A673 (cell line): ENCODE results near the gene ZBTB12. TPM values are rescaled to one million over a fixed set of nuclear protein-coding genes. Genes with fewer than 3 reads are reported as not detected.
"Not testable (repeated sequence)": the region's sequence is repeated elsewhere in the genome, so short reads cannot be mapped to it uniquely, and the experiment has no call there.

Source experiments
- BruUV-seq: library from RNA; stranded (reverse); fragments of 400-500 nt; replicated peaks from 2 replicates; lab custom pipeline; 2021; lab: Mats Ljungman, UMichigan
- CTCF ChIA-PET: fragments of 300-600 bp; sonication (Branson Sonifier 250); formaldehyde crosslinking; loops from one replicate; lab custom pipeline; 2022; ENCODE audit warnings: antibody characterized with exemption; lab: Charles Lee
- POLR2A ChIA-PET: fragments of 300-600 bp; sonication (Branson Sonifier 250); formaldehyde crosslinking; loops from one replicate; lab custom pipeline; 2022; ENCODE audit warnings: antibody characterized with exemption; ENCODE audit not compliant: low non-redundant PET; lab: Charles Lee
- DNase-seq: peaks from one replicate; pipeline ENCODE4 v3.0.0-alpha.2; 2015; ENCODE audit warnings: low spot score
- H3K27ac ChIP-seq: fragments of 200-600 bp; sonication (generic); 2 replicates; pipeline ENCODE4 v1.5.1; 2016; ENCODE audit warnings: mixed run types, low read depth, mild to moderate bottlenecking, mixed read lengths, antibody characterized with exemption, low read length; ENCODE audit not compliant: poor library complexity, severe bottlenecking
- H3K27me3 ChIP-seq: fragments of 200-600 bp; sonication (generic); replicated peaks from 2 replicates; pipeline ENCODE4 v1.6.1; 2017; ENCODE audit warnings: mixed run types, low read depth, mild to moderate bottlenecking, mixed read lengths, antibody characterized with exemption, low read length; ENCODE audit not compliant: insufficient read depth, poor library complexity
- H3K36me3 ChIP-seq: fragments of 200-600 bp; sonication (generic); 2 replicates; pipeline ENCODE4 v1.6.1; 2016; ENCODE audit warnings: mixed run types, mild to moderate bottlenecking, mixed read lengths, antibody characterized with exemption, low read length; ENCODE audit not compliant: insufficient read depth, poor library complexity, severe bottlenecking
- H3K4me1 ChIP-seq: fragments of 200-600 bp; sonication (generic); 2 replicates; pipeline ENCODE4 v1.6.1; 2017; ENCODE audit warnings: mixed run types, mild to moderate bottlenecking, mixed read lengths, antibody characterized with exemption, low read length; ENCODE audit not compliant: insufficient read depth, poor library complexity, severe bottlenecking
- H3K4me3 ChIP-seq: fragments of 200-600 bp; sonication (generic); 2 replicates; pipeline ENCODE4 v1.5.1; 2016; ENCODE audit warnings: low read depth, mixed run types, mild to moderate bottlenecking, mixed read lengths, low read length; ENCODE audit not compliant: poor library complexity, severe bottlenecking
- H3K9me3 ChIP-seq: fragments of 200-600 bp; sonication (generic); 2 replicates; pipeline ENCODE4 v1.6.1; 2016; ENCODE audit warnings: mixed run types, low read depth, mild to moderate bottlenecking, mixed read lengths, antibody characterized with exemption, low read length; ENCODE audit not compliant: poor library complexity, severe bottlenecking
- EZH2 ChIP-seq: fragments of 200-600 bp; sonication (generic); IDR thresholded peaks from 2 replicates; pipeline ENCODE4 v1.6.1; 2017; ENCODE audit warnings: borderline replicate concordance, low read depth, mild to moderate bottlenecking, mixed read lengths, antibody characterized with exemption, low read length; ENCODE audit not compliant: poor library complexity, severe bottlenecking
- intact Hi-C: fragments of 100-400 bp; cut with micrococcal nuclease; formaldehyde crosslinking; loops from one replicate; pipeline ENCODE4 v1.10.0; 2022; ENCODE audit not compliant: unreplicated experiment
- total RNA-seq: library from RNA; stranded (reverse); gene quantifications from 2 replicates; pipeline ENCODE4 v1.2.3, GENCODE V29; 2021
- TF ChIP-seq, protein P1 (sequence below): fragments of 300-800, 200-600 bp; sonication (generic); conservative IDR thresholded peaks from 2 replicates; pipeline ENCODE4 v1.5.1; 2017; ENCODE audit warnings: low read depth, mild to moderate bottlenecking, antibody characterized with exemption, low read length, moderate library complexity, mixed read lengths

The ZBTB12 gene
- total RNA-seq, 1 experiment from 2014 or later: 21.3 TPM

- POLR2A ChIA-PET: no interaction called here
- TF ChIP-seq EZH2: no peak
- TF ChIP-seq, protein P1, sequence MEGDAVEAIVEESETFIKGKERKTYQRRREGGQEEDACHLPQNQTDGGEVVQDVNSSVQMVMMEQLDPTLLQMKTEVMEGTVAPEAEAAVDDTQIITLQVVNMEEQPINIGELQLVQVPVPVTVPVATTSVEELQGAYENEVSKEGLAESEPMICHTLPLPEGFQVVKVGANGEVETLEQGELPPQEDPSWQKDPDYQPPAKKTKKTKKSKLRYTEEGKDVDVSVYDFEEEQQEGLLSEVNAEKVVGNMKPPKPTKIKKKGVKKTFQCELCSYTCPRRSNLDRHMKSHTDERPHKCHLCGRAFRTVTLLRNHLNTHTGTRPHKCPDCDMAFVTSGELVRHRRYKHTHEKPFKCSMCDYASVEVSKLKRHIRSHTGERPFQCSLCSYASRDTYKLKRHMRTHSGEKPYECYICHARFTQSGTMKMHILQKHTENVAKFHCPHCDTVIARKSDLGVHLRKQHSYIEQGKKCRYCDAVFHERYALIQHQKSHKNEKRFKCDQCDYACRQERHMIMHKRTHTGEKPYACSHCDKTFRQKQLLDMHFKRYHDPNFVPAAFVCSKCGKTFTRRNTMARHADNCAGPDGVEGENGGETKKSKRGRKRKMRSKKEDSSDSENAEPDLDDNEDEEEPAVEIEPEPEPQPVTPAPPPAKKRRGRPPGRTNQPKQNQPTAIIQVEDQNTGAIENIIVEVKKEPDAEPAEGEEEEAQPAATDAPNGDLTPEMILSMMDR: no peak
Observed at GRCh38 chr6:31935823-31936222, 33.9 kb upstream of the ZBTB12 start.

DNA sequence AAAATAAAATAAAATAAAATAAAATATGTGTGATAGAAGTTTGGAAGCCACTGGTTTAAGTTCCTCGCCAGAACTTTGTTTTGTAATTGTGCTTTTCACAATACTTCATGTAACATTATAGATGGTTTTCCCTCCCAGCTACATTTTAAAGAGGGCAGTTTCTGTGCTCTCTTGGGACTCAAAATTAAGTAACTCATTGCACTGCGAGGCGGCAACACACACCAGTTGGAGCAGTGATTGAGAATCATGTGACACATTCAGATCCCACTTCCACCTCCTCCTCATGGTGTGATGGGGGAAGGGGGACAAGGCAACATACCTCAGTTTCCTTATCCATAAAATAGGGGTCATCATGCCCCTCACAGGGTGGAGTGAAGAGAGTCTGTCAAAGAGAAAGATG, 33.1 kb upstream of the ZBTB12 start:
- Histone ChIP-seq H3K27me3 (no peaks in the 10 kb centered on the region), H3K36me3 (no peaks in the 10 kb centered on the region), H3K27ac (no peak overlapping the region), H3K9me3 (no peaks in the 10 kb centered on the region), H3K4me1 (no peaks in the 10 kb centered on the region), H3K4me3 (no peak overlapping the region)
- no peak for DNase-seq
- ChIA-PET POLR2A (no interaction called here), CTCF (no interaction called here)
- TF ChIP-seq, protein P1: no peak
- TF ChIP-seq EZH2: no peak
- intact Hi-C loops: no loop called here
- no TSS peak for BruUV-seq

More at GRCh38 chr6:31935823-31936222, 33.9 kb upstream of the ZBTB12 start:
- Histone ChIP-seq H3K27ac (no peak overlapping the region), H3K9me3 (no peaks in the 10 kb centered on the region), H3K4me3 (no peak overlapping the region), H3K36me3 (no peaks in the 10 kb centered on the region), H3K27me3 (no peaks in the 10 kb centered on the region), H3K4me1 (no peaks in the 10 kb centered on the region)
- CTCF ChIA-PET: interaction anchor here (0.6 kb wide), 1 partner anchor 310 kb away, joined by 3 read pairs; no protein-coding TSS in a partner anchor
- DNase-seq: no peak
- no TSS peak for BruUV-seq
- intact Hi-C loops: no loop called here

DNA sequence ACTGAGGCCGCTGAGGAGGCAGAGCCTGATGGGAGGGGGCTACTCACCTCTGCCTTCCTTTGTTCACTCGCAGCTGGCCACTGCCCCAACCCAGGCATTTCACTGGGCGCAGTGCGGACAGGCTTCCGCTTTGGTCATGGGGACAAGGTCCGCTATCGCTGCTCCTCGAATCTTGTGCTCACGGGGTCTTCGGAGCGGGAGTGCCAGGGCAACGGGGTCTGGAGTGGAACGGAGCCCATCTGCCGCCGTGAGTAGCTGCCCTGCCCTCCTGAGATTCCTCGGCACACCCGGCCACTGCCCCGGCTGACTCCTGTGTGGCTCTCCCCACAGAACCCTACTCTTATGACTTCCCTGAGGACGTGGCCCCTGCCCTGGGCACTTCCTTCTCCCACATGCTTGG, 31.7 kb upstream of the ZBTB12 start:
- no peak for DNase-seq
- ChIA-PET CTCF (no interaction called here), POLR2A (no interaction called here)
- H3K9me3 ChIP-seq: no peaks in the 10 kb centered on the region
- H3K4me1 ChIP-seq: no peaks in the 10 kb centered on the region
- no peak overlapping the region for H3K27ac ChIP-seq
- H3K27me3 ChIP-seq: no peaks in the 10 kb centered on the region
- intact Hi-C loops: no loop called here
- no TSS peak for BruUV-seq
- TF ChIP-seq EZH2: no peak
- TF ChIP-seq, protein P1: no peak
- H3K4me3 ChIP-seq: no peak overlapping the region
- H3K36me3 ChIP-seq: no peaks in the 10 kb centered on the region

DNA sequence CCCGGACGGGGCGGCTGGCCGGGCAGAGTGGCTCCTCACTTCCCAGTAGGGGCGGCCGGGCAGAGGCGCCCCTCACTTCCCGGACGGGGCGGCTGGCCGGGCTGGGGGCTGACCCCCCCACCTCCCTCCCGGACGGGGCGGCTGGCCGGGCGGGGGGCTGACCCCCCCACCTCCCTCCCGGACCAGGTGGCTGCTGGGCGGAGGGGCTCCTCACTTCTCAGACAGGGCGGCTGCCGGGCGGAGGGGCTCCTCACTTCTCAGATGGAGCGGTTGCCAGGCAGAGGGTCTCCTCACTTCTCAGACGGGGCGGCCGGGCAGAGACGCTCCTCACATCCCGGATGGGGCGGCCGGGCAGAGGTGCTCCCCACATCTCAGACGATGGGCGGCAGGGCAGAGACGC, 30.3 kb upstream of the ZBTB12 start:
- H3K27me3 ChIP-seq, BruUV-seq, intact Hi-C loops, H3K9me3 ChIP-seq, DNase-seq, H3K4me1 ChIP-seq, H3K4me3 ChIP-seq, CTCF ChIA-PET, H3K36me3 ChIP-seq, H3K27ac ChIP-seq, POLR2A ChIA-PET: not testable (repeated sequence)
